ENCODE results near the gene FHL5. TPM values are rescaled to one million over a fixed set of nuclear protein-coding genes. Genes with fewer than 3 reads are reported as not detected.

The FHL5 gene
- total and polyA plus RNA-seq, 7 donors: 2.4 to 17.2 (median 7.1) TPM

GRCh38 chr6:96613291-96613999 lies 50.5 kb downstream of the FHL5 start:
- intact Hi-C loops (cut with DNase I): no loop called here
- no peak for TF ChIP-seq CTCF (IDR thresholded peaks at IDR 0.05)
- H3K27me3 ChIP-seq (ENCODE audit: insufficient read depth in 3 of 3, low read length in 2 of 3): no peaks in the 10 kb centered on the region
- no peaks in the 10 kb centered on the region for H3K4me1 ChIP-seq
- H3K4me3 ChIP-seq: no peak overlapping the region
- H3K9me3 ChIP-seq: no peaks in the 10 kb centered on the region
- no peaks in the 10 kb centered on the region for H3K36me3 ChIP-seq (ENCODE audit: insufficient read depth in 1 of 2, low read depth in 1 of 2)
- 76 to 83% (median 77%) methylated on average over 2 of the region's 2 CpGs for WGBS, 3 donors
- H3K27ac ChIP-seq: no peak overlapping the region
- DNase-seq (no peak), ATAC-seq (no peak)

- DNase-seq: no peak
- Histone ChIP-seq H3K4me3 (no peak overlapping the region), H3K27ac (no peak overlapping the region), H3K4me1 (no peaks in the 10 kb centered on the region), H3K27me3 (ENCODE audit: insufficient read depth in 3 of 3, low read length in 2 of 3) (no peaks in the 10 kb centered on the region), H3K9me3 (no peaks in the 10 kb centered on the region), H3K36me3 (ENCODE audit: insufficient read depth in 1 of 2, low read depth in 1 of 2) (no peaks in the 10 kb centered on the region)
- 61 to 65% (median 64%) methylated on average over 6 of the region's 6 CpGs for WGBS, 3 donors
- no peak for TF ChIP-seq CTCF (IDR thresholded peaks at IDR 0.05)
- intact Hi-C loops (cut with DNase I): no loop called here
- no peak for ATAC-seq
Observed at GRCh38 chr6:96620851-96621250, 57.9 kb downstream of the FHL5 start.

- DNase-seq (no peak), ATAC-seq (no peak)
- intact Hi-C loops (cut with DNase I): no loop called here
- Histone ChIP-seq H3K4me1 (no peaks in the 10 kb centered on the region), H3K27ac (no peak overlapping the region), H3K9me3 (no peaks in the 10 kb centered on the region), H3K4me3 (no peak overlapping the region), H3K27me3 (ENCODE audit: insufficient read depth in 3 of 3, low read length in 2 of 3) (no peaks in the 10 kb centered on the region), H3K36me3 (ENCODE audit: insufficient read depth in 1 of 2, low read depth in 1 of 2) (no peaks in the 10 kb centered on the region)
- WGBS, 3 donors: 24 to 60% (median 34%) methylated on average over 2 of the region's 2 CpGs
- TF ChIP-seq CTCF (IDR thresholded peaks at IDR 0.05): no peak
Observed at GRCh38 chr6:96621983-96622382, 59.1 kb downstream of the FHL5 start.

- no peaks in the 10 kb centered on the region for H3K4me1 ChIP-seq
- 52 to 68% (median 68%) methylated on average over 3 of the region's 3 CpGs for WGBS, 3 donors
- intact Hi-C loops (cut with DNase I): no loop called here
- no peaks in the 10 kb centered on the region for H3K9me3 ChIP-seq
- H3K4me3 ChIP-seq: no peak overlapping the region
- TF ChIP-seq CTCF (IDR thresholded peaks at IDR 0.05): no peak
- H3K27ac ChIP-seq: no peak overlapping the region
- no peaks in the 10 kb centered on the region for H3K27me3 ChIP-seq (ENCODE audit: insufficient read depth in 3 of 3, low read length in 2 of 3)
- ATAC-seq: no peak
- DNase-seq: no peak
- H3K36me3 ChIP-seq (ENCODE audit: insufficient read depth in 1 of 2, low read depth in 1 of 2): no peaks in the 10 kb centered on the region
Observed at GRCh38 chr6:96624957-96625356, 62.0 kb downstream of the FHL5 start.

Data from psoas muscle (tissue), 8 donors.